HG02588 (cell line): ENCODE measurements around the gene FRMD4B.

ENCODE experiments used
- ATAC-seq: cut with Tn5 transposase; IDR thresholded peaks from one replicate; pipeline ENCODE4 v1.9.1; 2021; ENCODE audit warnings: mild to moderate bottlenecking, moderate library complexity; ENCODE audit not compliant: unreplicated experiment

Gene FRMD4B

GRCh38 chr3:69368129-69368741, 17.7 kb downstream of the FRMD4B start:
- ATAC-seq = peak; percentile 97

- ATAC-seq = no peak
These were observed 18.3 kb downstream of the FRMD4B start for GRCh38 chr3:69367586-69367985.

- ATAC-seq = no peak
These were observed 21.5 kb downstream of the FRMD4B start for GRCh38 chr3:69364354-69364753.

GRCh38 chr3:69360690-69361089, 25.2 kb downstream of the FRMD4B start:
- ATAC-seq = no peak

GRCh38 chr3:69359916-69360315, 26.0 kb downstream of the FRMD4B start:
- ATAC-seq = no peak

GRCh38 chr3:69359339-69359893, 26.5 kb downstream of the FRMD4B start:
- no peak for ATAC-seq

- no peak for ATAC-seq
These were observed 28.7 kb downstream of the FRMD4B start for GRCh38 chr3:69357196-69357595.

- no peak for ATAC-seq
These were observed 30.9 kb downstream of the FRMD4B start for GRCh38 chr3:69354948-69355347.

- no peak for ATAC-seq
These were observed 32.4 kb downstream of the FRMD4B start for GRCh38 chr3:69353503-69353902.

GRCh38 chr3:69353088-69353478, 32.8 kb downstream of the FRMD4B start:
- no peak for ATAC-seq

- no peak for ATAC-seq
These were observed 33.4 kb downstream of the FRMD4B start for GRCh38 chr3:69352305-69353087.

- ATAC-seq = no peak
These were observed 42.0 kb downstream of the FRMD4B start for GRCh38 chr3:69343875-69344274.

GRCh38 chr3:69342074-69342473, 43.8 kb downstream of the FRMD4B start:
- no peak for ATAC-seq

GRCh38 chr3:69339760-69340159, 46.1 kb downstream of the FRMD4B start:
- ATAC-seq = no peak

- ATAC-seq = no peak
These were observed 47.0 kb downstream of the FRMD4B start for GRCh38 chr3:69338911-69339310.

- ATAC-seq = no peak
These were observed 53.0 kb downstream of the FRMD4B start for GRCh38 chr3:69332934-69333333.

- no peak for ATAC-seq
These were observed 54.9 kb downstream of the FRMD4B start for GRCh38 chr3:69330891-69331400.

GRCh38 chr3:69329892-69330291, 56.0 kb downstream of the FRMD4B start:
- no peak for ATAC-seq

- ATAC-seq = no peak
These were observed 57.0 kb downstream of the FRMD4B start for GRCh38 chr3:69328963-69329302.

GRCh38 chr3:69328103-69328962, 57.6 kb downstream of the FRMD4B start:
- no peak for ATAC-seq

GRCh38 chr3:69326855-69327300, 59.0 kb downstream of the FRMD4B start:
- peak; percentile 92 for ATAC-seq
